ENCODE data around the gene DICER1. TPM values are rescaled to one million over a fixed set of nuclear protein-coding genes. Genes with fewer than 3 reads are reported as not detected.

The DICER1 gene
- total RNA-seq, 1 experiment from 2014 or later: 11.2 TPM

GRCh38 chr14:95041477-95042020 is 115.8 kb downstream of the DICER1 start:
- no peak for DNase-seq (ENCODE audit: low spot score)

- no peak for DNase-seq (ENCODE audit: low spot score)
Observed at GRCh38 chr14:95040708-95041476, 116.4 kb downstream of the DICER1 start.

DNA sequence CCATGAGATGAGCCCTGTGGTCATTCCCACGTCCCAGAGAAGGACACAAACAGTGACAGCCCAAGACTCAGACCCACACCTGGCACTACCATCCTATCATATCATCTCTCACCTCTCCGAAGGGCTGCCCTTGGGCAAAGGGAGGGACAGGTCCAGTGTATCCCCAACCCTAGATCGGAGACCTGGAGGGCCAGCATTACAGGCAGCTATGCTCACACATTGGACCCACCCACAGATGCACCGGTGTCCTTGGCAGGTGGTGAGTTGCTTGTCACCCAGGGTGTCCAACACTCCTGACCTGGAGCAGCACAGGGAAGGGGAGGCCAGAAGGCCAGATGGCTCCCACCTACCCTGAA is 117.4 kb downstream of the DICER1 start:
- DNase-seq (ENCODE audit: low spot score): no peak

- no peak for DNase-seq (ENCODE audit: low spot score)
Observed at GRCh38 chr14:95039259-95039992, 117.9 kb downstream of the DICER1 start.

DNA sequence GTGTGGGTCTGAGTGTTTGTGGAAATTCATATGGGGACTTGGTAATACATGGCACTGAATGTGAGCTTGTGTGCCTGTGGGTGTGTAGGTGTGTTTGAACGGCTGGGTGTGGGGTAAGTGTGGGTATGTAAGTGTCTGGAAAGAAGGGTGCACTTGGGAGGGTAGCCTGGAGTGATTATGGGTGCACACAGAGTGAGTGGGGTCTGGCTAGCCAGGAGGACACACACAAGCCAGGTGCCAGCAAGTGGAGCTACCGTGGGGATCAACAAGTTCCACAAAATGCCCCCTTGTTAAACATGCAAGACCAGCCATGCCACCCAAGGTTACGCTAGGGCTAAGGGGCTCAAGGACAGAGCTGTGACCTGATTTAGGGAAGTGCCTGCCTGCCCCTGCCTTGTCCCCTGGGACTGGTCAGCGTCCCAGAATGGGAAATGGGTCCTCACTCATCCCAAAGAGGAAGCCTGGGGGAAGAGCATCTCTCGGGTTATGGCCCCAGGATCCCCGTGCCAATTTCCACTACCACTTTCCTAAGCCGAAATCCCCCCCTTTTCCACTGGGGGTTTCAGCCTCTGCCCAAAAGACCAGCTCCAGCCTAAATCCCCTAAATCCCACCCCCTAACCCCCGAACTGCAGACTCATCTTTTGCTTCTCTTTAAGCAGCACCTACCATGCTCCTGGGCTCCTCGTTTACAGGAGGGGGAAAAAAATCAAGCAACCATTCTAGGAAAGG is 118.6 kb downstream of the DICER1 start:
- DNase-seq (ENCODE audit: low spot score): no peak

GRCh38 chr14:95037273-95037672 is 120.1 kb downstream of the DICER1 start:
- no peak for DNase-seq (ENCODE audit: low spot score)

Small RNA genes within 50 kb of the gene (small RNA-seq; reads per million reads assigned to genes)
- not detected for gene MIR3173

Other genes with a start within 250 kb of the DICER1 start
- gene CLMN, start 162.4 kb upstream of the DICER1 start, total RNA-seq (2014; rRNA removed; shearing (Covaris generic)): 4.4 and 5.3 TPM in 2 replicates

Data from HT-29 (cell line).